SIG-M5 treated with dmso at 0.1 percent for 504 hours (cell line): Measurements from ENCODE around the gene MRPL22.
"Not testable (repeated sequence)": the region's sequence is repeated elsewhere in the genome, so short reads cannot be mapped to it uniquely, and the experiment has no call there.

ENCODE experiments used
- DNase-seq: peaks from one replicate; lab custom pipeline; 2025; ENCODE audit not compliant: unreplicated experiment; lab: John Stamatoyannopoulos, UW

MRPL22 gene

DNA sequence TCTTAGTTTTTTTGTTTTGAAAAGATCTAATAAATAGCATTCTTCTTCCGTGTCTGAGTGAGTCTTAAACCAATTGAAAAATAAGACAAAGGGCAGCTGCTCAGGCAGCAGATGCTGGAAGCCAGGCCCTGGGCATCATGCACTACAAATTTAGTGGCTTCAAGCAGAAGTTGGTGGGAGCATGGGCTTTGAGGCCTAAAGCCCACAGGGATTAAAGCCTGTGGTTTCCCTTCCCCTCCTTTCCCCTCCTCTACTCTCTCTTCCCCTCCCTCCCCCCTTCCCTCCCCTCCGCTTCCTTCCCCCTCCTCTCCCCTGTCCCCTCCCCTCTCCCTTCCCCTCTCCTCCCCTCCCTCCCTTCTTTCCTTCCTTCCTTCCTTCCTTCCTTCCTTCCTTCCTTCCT is 52.6 kb downstream of the MRPL22 start:
- DNase-seq, result no peak

DNA sequence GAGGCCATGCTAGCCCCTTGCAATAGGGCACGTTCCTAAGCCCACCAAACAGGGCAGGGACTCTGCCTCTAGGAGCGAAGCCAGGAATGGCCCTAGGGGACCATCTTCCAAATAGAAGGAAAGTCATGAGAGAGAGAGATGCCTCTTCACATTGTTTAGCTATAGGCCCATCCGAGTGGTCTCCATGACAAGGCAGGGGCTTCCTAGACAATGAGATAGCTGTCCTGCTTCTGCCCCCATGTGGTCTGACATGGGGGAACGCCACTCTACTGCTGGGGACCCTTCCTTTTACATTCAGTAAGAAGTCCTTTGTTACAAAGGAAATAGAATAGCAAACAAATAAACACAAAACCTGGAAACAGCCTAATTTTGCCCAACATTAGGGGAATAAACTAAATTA is 54.8 kb downstream of the MRPL22 start:
- no peak for DNase-seq

DNA sequence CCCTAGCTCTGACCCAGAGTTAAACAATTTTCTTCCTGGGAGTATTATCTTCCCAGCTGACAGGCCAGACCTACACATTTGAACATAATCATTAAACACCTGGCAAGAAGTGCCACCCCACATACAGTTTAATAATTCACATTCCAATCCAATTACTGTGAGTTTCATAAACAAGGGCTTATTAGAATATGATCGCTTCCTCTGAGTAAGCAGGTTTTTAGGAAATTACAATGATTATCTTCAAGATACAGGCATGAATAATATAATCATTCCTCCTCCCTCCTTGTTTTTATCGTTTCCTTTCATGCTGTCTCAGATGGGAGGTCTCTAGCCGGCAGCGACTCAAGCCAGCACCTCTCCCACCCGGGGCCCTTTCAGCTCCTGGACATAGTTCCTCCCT is 56.9 kb downstream of the MRPL22 start:
- DNase-seq, result no peak

DNA sequence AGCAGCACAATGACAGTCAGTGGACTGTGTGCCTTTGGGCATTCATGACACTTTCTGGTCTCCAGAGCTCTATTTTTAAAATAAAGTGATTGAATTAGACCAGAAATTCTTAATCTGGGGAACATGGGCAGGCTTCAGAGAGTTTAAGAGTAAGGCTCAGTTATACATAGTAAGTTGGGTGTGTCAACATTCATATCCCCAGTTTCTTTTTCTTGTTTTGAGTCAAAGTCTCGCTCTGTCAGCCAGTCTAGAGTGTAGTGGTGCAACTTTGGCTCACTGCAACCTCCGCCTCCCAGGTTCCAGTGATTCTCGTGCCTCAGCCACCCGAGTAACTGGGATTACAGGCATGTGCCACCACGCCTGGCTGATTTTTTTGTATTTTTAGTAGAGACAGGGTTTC is 59.0 kb downstream of the MRPL22 start:
- no peak for DNase-seq

DNA sequence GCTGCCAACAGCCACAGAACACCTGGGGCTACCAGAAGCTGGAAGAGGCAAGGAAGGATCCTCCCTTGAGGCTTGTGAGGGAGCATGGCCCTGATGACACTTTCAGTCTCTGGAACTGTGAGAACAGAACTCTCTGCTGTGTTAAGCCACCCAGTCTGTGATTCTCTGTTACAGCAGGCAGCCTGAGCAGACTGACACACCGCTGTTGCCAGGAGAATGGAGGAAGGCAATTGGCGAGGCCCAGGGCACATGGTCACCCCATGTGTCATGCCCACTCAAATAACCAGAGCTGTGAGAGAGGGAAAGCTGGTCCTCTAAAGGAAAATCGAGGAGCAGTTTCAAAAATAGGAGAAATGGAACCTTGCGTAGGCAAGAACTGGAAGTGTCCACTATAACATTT is 60.6 kb downstream of the MRPL22 start:
- no peak for DNase-seq

DNA sequence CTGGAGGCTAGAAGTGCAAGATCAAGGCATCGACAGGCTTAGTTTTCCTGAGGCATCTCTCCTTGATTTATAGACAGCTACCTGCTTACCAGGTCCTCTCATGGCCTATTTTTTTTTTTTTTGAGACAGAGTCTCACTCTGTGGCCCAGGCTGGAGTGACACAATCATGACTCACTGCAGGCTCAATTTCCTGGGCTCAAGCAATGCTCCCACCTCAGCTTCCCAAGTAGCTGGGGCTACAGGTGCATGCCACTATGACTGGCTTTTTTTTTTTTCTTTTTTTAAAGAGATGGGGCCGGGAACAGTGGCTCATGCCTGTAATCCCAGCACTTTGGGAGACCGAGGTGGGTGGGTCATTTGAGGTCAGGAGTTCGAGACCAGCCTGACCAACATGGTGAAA is 61.8 kb downstream of the MRPL22 start:
- not testable (repeated sequence) for DNase-seq

DNA sequence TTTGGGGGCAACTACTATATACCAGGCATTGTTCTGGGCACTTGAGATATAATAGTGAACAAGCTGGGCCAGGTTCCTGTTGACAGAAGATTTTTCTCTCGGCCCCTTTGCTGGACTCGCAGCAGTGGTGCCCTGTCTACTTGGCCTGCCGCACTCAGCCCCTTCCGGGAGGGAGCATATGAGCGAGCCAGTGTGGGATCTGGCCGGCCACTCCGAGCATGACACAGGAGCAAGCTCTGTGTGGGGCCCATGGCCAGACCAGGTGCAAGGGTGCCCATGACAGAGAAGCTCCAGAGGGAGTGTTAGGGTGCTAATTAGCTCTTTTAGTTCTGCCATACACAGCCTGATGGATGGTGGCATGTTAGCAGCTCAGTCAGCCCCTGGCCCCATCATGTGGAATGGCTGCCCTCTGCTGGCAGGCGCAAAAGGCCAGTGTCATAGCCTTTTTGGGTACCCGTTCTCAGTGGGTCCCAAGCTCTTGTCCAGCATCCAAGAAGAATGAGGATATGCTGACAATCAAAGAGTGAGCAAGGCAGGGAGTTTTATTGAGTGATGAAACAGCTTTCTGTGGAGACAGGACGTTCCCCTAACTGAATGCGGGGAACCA is 63.4 kb downstream of the MRPL22 start:
- peak; percentile 32 for DNase-seq

DNA sequence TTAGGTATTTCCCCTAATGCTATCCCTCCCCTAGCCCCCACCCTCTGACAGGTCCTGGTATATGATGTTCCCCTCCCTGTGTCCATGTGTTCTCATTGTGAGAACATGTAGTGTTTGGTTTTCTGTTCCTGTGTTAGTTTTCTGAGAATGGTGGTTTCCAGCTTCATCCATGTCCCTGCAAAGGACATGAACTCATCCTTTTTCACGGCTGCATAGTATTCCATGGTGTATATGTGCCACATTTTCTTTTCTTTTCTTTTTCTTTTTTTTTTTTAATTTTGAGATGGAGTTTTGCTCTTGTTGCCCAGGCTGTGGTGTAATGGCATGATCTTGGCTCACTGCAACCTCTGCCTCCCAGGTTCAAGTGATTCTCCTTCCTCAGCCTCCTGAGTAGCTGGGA is 65.4 kb downstream of the MRPL22 start:
- not testable (repeated sequence) for DNase-seq

DNA sequence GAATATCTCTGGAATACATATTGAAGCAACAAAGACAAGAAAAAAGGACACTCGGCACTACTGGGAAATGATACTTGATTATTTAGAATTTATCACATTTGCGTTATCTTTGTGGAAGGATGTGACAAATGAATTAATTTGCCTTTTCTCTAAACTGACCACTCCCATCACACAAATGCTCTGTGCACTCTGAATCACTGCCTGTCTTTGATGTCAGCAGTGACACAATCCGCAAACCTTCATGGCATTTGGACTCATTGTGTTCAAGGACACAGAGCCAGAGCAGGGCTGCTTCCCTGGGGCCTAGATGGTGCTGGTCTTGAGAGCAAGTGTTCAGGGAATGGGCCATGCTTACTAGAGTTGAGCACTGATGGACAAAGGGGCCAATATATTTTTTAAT is 67.8 kb downstream of the MRPL22 start:
- no peak for DNase-seq

DNA sequence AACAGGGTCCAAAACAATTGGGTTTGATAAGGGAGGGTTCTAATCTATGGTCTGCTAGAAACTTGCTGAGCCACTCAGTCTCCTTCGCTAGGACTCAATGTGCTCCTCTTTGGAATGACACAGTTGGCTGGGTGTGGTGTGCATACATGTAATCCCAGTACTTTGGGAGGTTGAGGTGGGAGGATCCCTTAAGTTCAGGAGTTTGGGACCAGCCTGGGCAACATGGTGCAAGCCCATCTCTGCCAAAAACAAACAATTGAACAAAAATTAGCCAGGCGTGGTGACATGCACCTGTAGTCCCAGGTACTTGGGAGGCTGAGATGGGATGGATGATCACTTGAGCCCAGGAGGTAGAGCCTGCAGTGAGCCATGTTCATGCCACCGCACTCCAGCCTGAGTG is 70.0 kb downstream of the MRPL22 start:
- no peak for DNase-seq

DNA sequence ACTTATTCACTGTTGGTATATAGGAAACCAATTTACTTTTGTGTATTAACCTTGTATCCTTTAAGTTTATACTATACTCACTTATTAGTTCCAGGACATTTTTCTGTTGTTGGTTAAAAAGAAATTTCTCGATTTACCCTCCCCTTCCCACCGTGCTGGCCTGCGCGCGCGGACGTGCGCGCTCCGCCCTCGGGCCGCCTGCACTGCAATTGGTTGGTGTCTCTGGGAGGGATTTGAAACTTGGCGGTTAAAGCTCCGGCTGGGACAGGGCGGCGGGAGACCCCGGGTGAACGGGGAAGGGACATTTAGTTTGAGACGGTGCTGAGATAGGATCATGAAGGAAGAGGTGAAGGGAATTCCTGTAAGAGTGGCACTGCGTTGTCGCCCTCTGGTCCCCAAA is 72.7 kb downstream of the MRPL22 start, which contains the start of gene KIF4B:
KIF4B (plus strand) TSS at position 230 of the 400 bp plus-strand sequence; CDS start at position 335, 105 bp downstream.
- DNase-seq, result no peak

DNA sequence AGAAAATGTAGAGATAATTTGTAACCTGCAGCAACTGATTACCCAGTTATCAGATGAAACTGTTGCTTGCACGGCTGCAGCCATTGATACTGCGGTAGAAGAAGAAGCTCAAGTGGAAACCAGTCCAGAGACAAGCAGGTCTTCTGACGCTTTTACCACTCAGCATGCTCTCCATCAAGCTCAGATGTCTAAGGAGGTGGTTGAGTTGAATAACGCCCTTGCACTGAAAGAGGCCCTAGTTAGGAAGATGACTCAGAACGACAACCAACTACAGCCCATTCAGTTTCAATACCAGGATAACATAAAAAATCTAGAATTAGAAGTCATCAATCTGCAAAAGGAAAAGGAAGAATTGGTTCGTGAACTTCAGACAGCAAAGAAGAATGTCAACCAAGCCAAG is 74.4 kb downstream of the MRPL22 start:
- no peak for DNase-seq

DNA sequence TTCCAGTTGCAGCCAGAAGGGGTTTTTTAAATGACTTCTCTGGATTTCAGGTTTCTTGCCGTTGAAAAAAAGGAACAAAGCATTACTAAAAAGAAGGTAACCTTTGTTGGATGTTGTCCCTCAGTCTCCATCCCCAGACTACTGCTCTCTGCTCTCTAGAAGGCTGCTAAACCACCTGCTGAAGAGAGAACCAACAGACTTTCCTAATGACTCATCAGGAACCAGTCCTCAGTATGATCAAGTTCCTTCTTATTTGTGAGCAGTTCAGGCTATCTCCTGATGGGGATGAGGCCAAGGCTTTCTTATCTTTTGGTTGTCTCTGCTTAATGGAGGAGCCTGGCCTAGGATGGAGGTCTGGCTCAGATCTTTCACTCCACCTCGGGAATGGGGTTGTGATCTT is 76.7 kb downstream of the MRPL22 start:
- DNase-seq, result peak; percentile 34
